PC-9 (cell line): ENCODE measurements around the gene SLC23A1. TPM values are rescaled to one million over a fixed set of nuclear protein-coding genes. Genes with fewer than 3 reads are reported as not detected.

ENCODE experiments used
- BruUV-seq: library from RNA; stranded (reverse); fragments of 400-500 nt; replicated peaks from 2 replicates; lab custom pipeline; 2021; lab: Mats Ljungman, UMichigan
- CTCF ChIA-PET: fragments of 300-600 bp; sonication (Branson Sonifier 250); formaldehyde crosslinking; loops from one replicate; lab custom pipeline; 2022; ENCODE audit warnings: antibody characterized with exemption; lab: Charles Lee
- POLR2A ChIA-PET: fragments of 300-600 bp; sonication (Branson Sonifier 250); formaldehyde crosslinking; loops from one replicate; lab custom pipeline; 2022; ENCODE audit warnings: antibody characterized with exemption; ENCODE audit not compliant: unreplicated experiment; lab: Charles Lee
- DNase-seq, 2 experiments: peaks; one replicate each; pipeline versions ENCODE4 v3.0.0 to v3.0.0-alpha.2; 2015 to 2022; ENCODE audit warnings: mixed read lengths in 1 of 2
- H2AFZ ChIP-seq: fragments of 200-600 bp; sonication (generic); 2 replicates; pipeline ENCODE4 v1.8.1; 2017; ENCODE audit warnings: antibody characterized with exemption
- H3F3A ChIP-seq: fragments of 200-600 bp; sonication (generic); 2 replicates; pipeline ENCODE4 v1.8.1; 2017; ENCODE audit warnings: antibody characterized with exemption, mild to moderate bottlenecking, low read depth; ENCODE audit not compliant: insufficient read depth
- H3K27ac ChIP-seq: fragments of 200-600 bp; sonication (generic); 2 replicates; pipeline ENCODE4 v1.6.1; 2016; ENCODE audit warnings: mixed run types
- H3K27me3 ChIP-seq: fragments of 200-600 bp; sonication (generic); 2 replicates; pipeline ENCODE4 v1.6.1; 2016; ENCODE audit warnings: low read depth, mixed run types; ENCODE audit not compliant: insufficient read depth
- H3K36me3 ChIP-seq: fragments of 200-600 bp; sonication (generic); 2 replicates; pipeline ENCODE4 v1.6.1; 2016; ENCODE audit warnings: low read depth, mixed run types
- H3K4me1 ChIP-seq: fragments of 200-600 bp; sonication (generic); replicated peaks from 2 replicates; pipeline ENCODE4 v1.6.1; 2016; ENCODE audit warnings: mixed run types; ENCODE audit not compliant: insufficient read depth
- H3K4me2 ChIP-seq: fragments of 200-600 bp; sonication (generic); 2 replicates; pipeline ENCODE4 v1.6.1; 2017; ENCODE audit warnings: mixed run types
- H3K4me3 ChIP-seq: fragments of 200-600 bp; sonication (generic); 2 replicates; pipeline ENCODE4 v1.6.1; 2016; ENCODE audit warnings: mixed run types
- H3K79me2 ChIP-seq: fragments of 200-600 bp; sonication (generic); 2 replicates; pipeline ENCODE4 v1.6.1; 2017; ENCODE audit warnings: low read depth, mixed run types
- H3K9me2 ChIP-seq: fragments of 200-600 bp; sonication (generic); 2 replicates; pipeline ENCODE4 v1.8.1; 2017; ENCODE audit warnings: mild to moderate bottlenecking; ENCODE audit not compliant: insufficient read depth
- H3K9me3 ChIP-seq: fragments of 200-600 bp; sonication (generic); 2 replicates; pipeline ENCODE4 v1.8.1; 2016; ENCODE audit warnings: low read depth; ENCODE audit not compliant: insufficient read depth
- H4K20me1 ChIP-seq: fragments of 200-600 bp; sonication (generic); 2 replicates; pipeline ENCODE4 v1.8.1; 2017; ENCODE audit not compliant: insufficient read depth
- CTCF ChIP-seq: fragments of 200-600 bp; sonication (generic); conservative IDR thresholded peaks from 2 replicates; pipeline ENCODE4 v1.6.1; 2017; ENCODE audit warnings: mixed run types, antibody characterized with exemption, mild to moderate bottlenecking, moderate library complexity
- EZH2 ChIP-seq: fragments of 200-600 bp; sonication (generic); IDR thresholded peaks from 2 replicates; pipeline ENCODE4 v1.8.0; 2017; ENCODE audit warnings: antibody characterized with exemption, low read depth
- intact Hi-C: fragments of 100-400 bp; cut with micrococcal nuclease; formaldehyde crosslinking; loops from one replicate; pipeline ENCODE4 v1.10.0; 2022; ENCODE audit not compliant: unreplicated experiment
- total RNA-seq: library from RNA; stranded (reverse); gene quantifications from 2 replicates; pipeline ENCODE4 v1.2.3, GENCODE V29; 2021

The SLC23A1 gene
- total RNA-seq, 1 experiment from 2014 or later, result 1.9 TPM

DNA sequence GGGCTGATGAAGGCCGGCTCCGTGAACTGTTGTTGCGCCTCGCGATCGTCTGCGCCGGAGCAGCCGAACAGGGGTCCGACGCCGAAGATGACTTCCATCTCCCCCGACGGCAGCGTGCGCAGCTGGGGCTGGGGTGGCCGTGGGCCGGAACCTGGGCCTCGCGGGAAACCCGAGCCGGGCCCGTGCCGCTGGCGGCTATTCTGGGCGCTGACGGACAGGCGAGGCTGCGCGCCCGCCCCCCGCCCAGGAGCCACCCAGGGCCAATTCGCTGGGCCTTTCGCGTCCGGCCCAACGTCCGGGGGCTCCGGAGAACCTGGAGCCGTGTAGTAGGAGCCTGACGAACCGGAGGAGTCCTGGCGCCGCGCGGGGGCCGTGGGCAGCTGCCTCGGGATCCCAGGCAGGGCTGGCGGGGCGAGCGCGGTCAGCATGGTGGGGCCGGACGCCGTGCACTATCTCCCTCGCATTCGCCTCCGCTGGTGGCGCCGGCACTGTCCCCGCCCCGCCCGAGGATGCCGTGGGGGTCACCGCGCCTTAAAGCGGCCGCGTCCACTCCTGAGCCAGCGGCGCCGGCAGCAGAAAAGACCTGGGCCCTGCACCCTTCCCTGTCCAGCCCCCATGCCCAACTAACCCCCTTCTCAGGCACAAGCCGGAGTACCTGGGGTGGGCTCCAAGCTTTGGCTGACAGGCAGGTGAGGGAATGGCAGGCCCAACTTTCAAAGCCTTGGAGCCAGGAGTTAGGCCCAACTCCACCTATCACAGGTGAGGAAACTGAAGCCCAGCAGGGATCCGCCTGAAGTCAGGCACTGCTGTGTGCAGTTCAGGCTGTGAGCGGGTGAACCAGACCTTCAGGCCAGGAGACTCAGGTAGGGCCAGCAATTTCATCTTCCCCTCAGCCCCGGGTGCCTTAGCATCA is 11.8 kb upstream of the SLC23A1 start, which contains the start of gene PROB1:
PROB1 (minus strand) TSS at position 451 of the 913 bp plus-strand sequence; CDS start at position 428, 23 bp downstream.
- Histone ChIP-seq H3K27me3 (no peaks in the 10 kb centered on the region), H3K9me3 (no peaks in the 10 kb centered on the region), H3K9me2 (no peaks in the 10 kb centered on the region), H3K79me2 (no peaks in the 10 kb centered on the region), H3K27ac (no peak within 1 kb of the TSS), H4K20me1 (no peaks in the 10 kb centered on the region), H3K36me3 (no peaks in the 10 kb centered on the region), H3F3A (peaks cover 26% of the 10 kb centered on the region; the same call in 1 of the 2 replicates), H2AFZ (no peak within 1 kb of the TSS), H3K4me2 (peak within 1 kb of the TSS; percentile 19; the same call in 1 of the 2 replicates), H3K4me3 (no peak within 1 kb of the TSS), H3K4me1 (peaks cover 34% of the 10 kb centered on the region)
- BruUV-seq, result no TSS peak
- POLR2A ChIA-PET, result no interaction called here
- TF ChIP-seq CTCF (no peak), EZH2 (no peak)
- CTCF ChIA-PET, result no interaction called here
- intact Hi-C loops, result loop anchor here (5.0 kb wide), 1 partner anchor 53 kb away; the partner anchor contains the start of gene PAIP2
- DNase-seq, result no peak

GRCh38 chr5:139394123-139394653 is 11.1 kb upstream of the SLC23A1 start:
- Histone ChIP-seq H3K4me1 (peaks cover 36% of the 10 kb centered on the region), H3K4me3 (no peak overlapping the region), H3K4me2 (no peak overlapping the region), H3F3A (peaks cover 26% of the 10 kb centered on the region; the same call in 1 of the 2 replicates), H3K27me3 (no peaks in the 10 kb centered on the region), H2AFZ (no peak overlapping the region), H3K9me2 (no peaks in the 10 kb centered on the region), H3K79me2 (no peaks in the 10 kb centered on the region), H3K36me3 (no peaks in the 10 kb centered on the region), H4K20me1 (no peaks in the 10 kb centered on the region), H3K27ac (no peak overlapping the region), H3K9me3 (no peaks in the 10 kb centered on the region)
- no TSS peak for BruUV-seq
- no peak for DNase-seq
- intact Hi-C loops, result loop anchor here (5.0 kb wide), 1 partner anchor 52 kb away; the partner anchor contains the start of gene PAIP2
- TF ChIP-seq CTCF (no peak), EZH2 (no peak)
- POLR2A ChIA-PET, result no interaction called here
- CTCF ChIA-PET, result no interaction called here

- POLR2A ChIA-PET, result no interaction called here
- Histone ChIP-seq H3K27me3 (no peaks in the 10 kb centered on the region), H3K27ac (no peak overlapping the region), H3K79me2 (no peaks in the 10 kb centered on the region), H2AFZ (no peak overlapping the region), H4K20me1 (no peaks in the 10 kb centered on the region), H3K9me3 (no peaks in the 10 kb centered on the region), H3F3A (peaks cover 26% of the 10 kb centered on the region; the same call in 1 of the 2 replicates), H3K4me1 (peaks cover 36% of the 10 kb centered on the region), H3K9me2 (no peaks in the 10 kb centered on the region), H3K4me3 (peak overlapping the region; percentile 52; the same call in 1 of the 2 replicates), H3K4me2 (peak overlapping the region; percentile 61), H3K36me3 (no peaks in the 10 kb centered on the region)
- intact Hi-C loops, result loop anchor here (5.0 kb wide), 1 partner anchor 51 kb away; the partner anchor contains the start of gene PAIP2
- TSS peak; percentile 32 for BruUV-seq
- CTCF ChIA-PET, result no interaction called here
- TF ChIP-seq EZH2 (no peak), CTCF (no peak)
- no peak for DNase-seq
Measured at GRCh38 chr5:139393497-139394122, 10.5 kb upstream of the SLC23A1 start.
